ENCODE measurements around the gene CLIC3. TPM values are rescaled to one million over a fixed set of nuclear protein-coding genes. Genes with fewer than 3 reads are reported as not detected.

CLIC3 gene
- total and polyA plus RNA-seq, 2 donors (not counting 1 experiment from before 2014, with no cell fraction given): 1.1 to 1.9 TPM

DNA sequence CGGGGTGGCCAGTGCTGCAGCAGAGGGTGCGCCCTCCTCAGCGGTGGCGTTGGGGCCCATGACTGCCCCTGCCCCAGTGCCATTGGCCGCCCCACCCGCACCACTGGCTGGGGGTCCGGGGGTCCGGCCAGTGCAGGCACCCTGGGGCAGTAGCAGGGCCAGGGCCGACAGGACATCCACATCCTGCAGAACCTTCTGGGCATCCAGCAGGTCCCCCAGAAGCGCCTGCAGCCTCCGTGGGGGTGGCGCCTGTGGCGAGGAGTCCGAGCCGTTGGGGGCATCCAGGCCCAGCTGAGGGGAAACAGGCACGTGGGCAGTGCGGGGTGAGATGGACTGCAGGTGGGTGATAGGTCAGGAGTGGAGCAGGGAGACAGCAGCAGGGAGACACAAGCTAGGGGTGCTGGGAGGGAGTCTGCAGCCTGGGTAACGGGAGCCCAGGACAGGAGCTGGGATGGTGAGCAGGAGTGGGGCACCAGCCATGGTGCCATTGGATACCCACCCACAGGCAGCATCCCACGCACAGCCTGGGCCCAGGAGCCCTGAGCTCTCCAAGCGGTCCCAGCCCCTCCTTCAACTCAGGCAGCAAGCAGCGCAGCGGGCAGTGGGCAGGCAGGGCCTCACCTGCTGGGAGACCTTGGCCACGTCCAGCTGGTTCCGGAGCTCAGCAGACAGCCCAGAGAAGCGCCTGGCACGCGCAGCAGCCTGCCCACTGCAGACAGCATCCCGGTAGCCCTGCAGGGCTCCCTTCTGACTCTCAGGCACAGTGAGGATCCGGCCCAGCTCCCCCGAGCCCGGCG lies 24.6 kb upstream of the CLIC3 start:
- TF ChIP-seq EZH2 (IDR thresholded peaks at IDR 0.05; ENCODE audit: borderline replicate concordance, insufficient read depth, low read depth, low read length, poor library complexity, severe bottlenecking): no peak
- TF ChIP-seq, protein P1, sequence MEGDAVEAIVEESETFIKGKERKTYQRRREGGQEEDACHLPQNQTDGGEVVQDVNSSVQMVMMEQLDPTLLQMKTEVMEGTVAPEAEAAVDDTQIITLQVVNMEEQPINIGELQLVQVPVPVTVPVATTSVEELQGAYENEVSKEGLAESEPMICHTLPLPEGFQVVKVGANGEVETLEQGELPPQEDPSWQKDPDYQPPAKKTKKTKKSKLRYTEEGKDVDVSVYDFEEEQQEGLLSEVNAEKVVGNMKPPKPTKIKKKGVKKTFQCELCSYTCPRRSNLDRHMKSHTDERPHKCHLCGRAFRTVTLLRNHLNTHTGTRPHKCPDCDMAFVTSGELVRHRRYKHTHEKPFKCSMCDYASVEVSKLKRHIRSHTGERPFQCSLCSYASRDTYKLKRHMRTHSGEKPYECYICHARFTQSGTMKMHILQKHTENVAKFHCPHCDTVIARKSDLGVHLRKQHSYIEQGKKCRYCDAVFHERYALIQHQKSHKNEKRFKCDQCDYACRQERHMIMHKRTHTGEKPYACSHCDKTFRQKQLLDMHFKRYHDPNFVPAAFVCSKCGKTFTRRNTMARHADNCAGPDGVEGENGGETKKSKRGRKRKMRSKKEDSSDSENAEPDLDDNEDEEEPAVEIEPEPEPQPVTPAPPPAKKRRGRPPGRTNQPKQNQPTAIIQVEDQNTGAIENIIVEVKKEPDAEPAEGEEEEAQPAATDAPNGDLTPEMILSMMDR (IDR thresholded peaks at IDR 0.05): no peak

More for the DNA sequence above, 24.6 kb upstream of the CLIC3 start:
- no peak overlapping the region for H3K9ac ChIP-seq (ENCODE audit: low read length)
- 97% methylated on average over 32 of the region's 32 CpGs for WGBS (ENCODE audit: insufficient coverage)
- peaks cover 0 to 9% (median 0%) of the 10 kb centered on the region in 3 donors for H3K9me3 ChIP-seq (ENCODE audit: control extremely low read depth in 1 of 3, control insufficient read depth in 2 of 3, insufficient read depth in 1 of 3, low read length in 2 of 3)
- no peak overlapping the region for H3K4me2 ChIP-seq (replicated peaks; ENCODE audit: low read depth, low read length, poor library complexity, severe bottlenecking)
- ATAC-seq (ENCODE audit: low read depth) (no peak), DNase-seq (no peak)
- H3K36me3 ChIP-seq (replicated peaks in 1 of 2; ENCODE audit: control extremely low read depth in 1 of 2, control insufficient read depth in 1 of 2, extremely low read depth in 1 of 2, insufficient read depth in 2 of 2, low read length in 1 of 2): peaks cover 0 to 5% of the 10 kb centered on the region in 2 experiments
- H3K9me3 Mint-ChIP-seq (ENCODE audit: insufficient read depth): no peaks in the 10 kb centered on the region
- H3K27me3 ChIP-seq (replicated peaks in 1 of 4; ENCODE audit: control extremely low read depth in 1 of 4, control insufficient read depth in 3 of 4, insufficient read depth in 4 of 4, low read length in 3 of 4): no peaks in the 10 kb centered on the region
- ChIA-PET POLR2A (interaction anchor here (0.9 to 1.2 kb wide), 4 partner anchors 10 to 21 kb away, joined by 3 read pairs; partner anchors contain the start of gene FUT7), CTCF (interaction anchor here (1.2 to 2.1 kb wide), 2 partner anchors 15 to 17 kb away, joined by 3 to 6 read pairs; no protein-coding TSS in a partner anchor)
- H3K27me3 Mint-ChIP-seq: no peaks in the 10 kb centered on the region
- no peak overlapping the region for H3K4me3 ChIP-seq (ENCODE audit: control extremely low read depth in 1 of 5, extremely low read depth in 1 of 5, insufficient read depth in 1 of 5, low read depth in 2 of 5, low read length in 4 of 5)
- H3K4me1 Mint-ChIP-seq: peaks cover 5% of the 10 kb centered on the region
- no peak overlapping the region for H3K27ac ChIP-seq (ENCODE audit: low read length in 2 of 2)
- no peak overlapping the region for H3K4me3 Mint-ChIP-seq
- H3K27ac Mint-ChIP-seq: no peak overlapping the region
- no peaks in the 10 kb centered on the region for H4K20me1 ChIP-seq (ENCODE audit: control insufficient read depth, insufficient read depth, low read length, poor library complexity, severe bottlenecking)
- no peaks in the 10 kb centered on the region for H3K79me2 ChIP-seq (ENCODE audit: control insufficient read depth, insufficient read depth, low read length)
- intact Hi-C loops (cut with micrococcal nuclease): no loop called here
- H3K4me1 ChIP-seq (ENCODE audit: control insufficient read depth in 2 of 2, insufficient read depth in 2 of 2, low read length in 2 of 2): peaks cover 0 to 3% of the 10 kb centered on the region in 2 donors
- H2AFZ ChIP-seq (ENCODE audit: insufficient read depth, low read depth, low read length, poor library complexity, severe bottlenecking): no peak overlapping the region

Data from B cell (primary cell).